ENCODE measurements around the gene ALKBH1.
"Not testable (repeated sequence)": the region's sequence is repeated elsewhere in the genome, so short reads cannot be mapped to it uniquely, and the experiment has no call there.

ALKBH1 gene

GRCh38 chr14:77707724-77708408 is at the start of gene ALKBH1, which contains the start of gene SLIRP:
Gene ALKBH1, minus strand, starts transcription at chr14:77708023. Its CDS starts 19 bp downstream, at chr14:77708004.
Gene SLIRP, plus strand, starts transcription at chr14:77708103. Its CDS starts 9 bp downstream, at chr14:77708112.
- Histone ChIP-seq H3K4me1 (peaks cover 12% of the 10 kb centered on the region), H3K9me3 (no peaks in the 10 kb centered on the region), H3K4me3 (peak within 1 kb of the TSS; percentile 98), H3K36me3 (replicated peaks) (peaks cover 45% of the 10 kb centered on the region), H3K27me3 (ENCODE audit: low read depth) (no peaks in the 10 kb centered on the region)
- in situ Hi-C loops (cut with MboI; ENCODE audit: low sequenced_read_pairs): no loop called here
- DNase-seq (ENCODE audit: low spot score in 2 of 2): peak; percentile 89

GRCh38 chr14:77752799-77753516 is 45.1 kb upstream of the ALKBH1 start:
- DNase-seq (ENCODE audit: low spot score in 2 of 2): no peak
- Histone ChIP-seq H3K27me3 (ENCODE audit: low read depth) (no peaks in the 10 kb centered on the region), H3K4me1 (no peaks in the 10 kb centered on the region), H3K36me3 (replicated peaks) (peaks cover 62% of the 10 kb centered on the region), H3K4me3 (no peak overlapping the region), H3K9me3 (no peaks in the 10 kb centered on the region)
- in situ Hi-C loops (cut with MboI; ENCODE audit: low sequenced_read_pairs): no loop called here

- no peak for DNase-seq (ENCODE audit: low spot score in 2 of 2)
- Histone ChIP-seq H3K27me3 (ENCODE audit: low read depth) (no peaks in the 10 kb centered on the region), H3K4me3 (no peak overlapping the region), H3K9me3 (no peaks in the 10 kb centered on the region), H3K4me1 (no peaks in the 10 kb centered on the region), H3K36me3 (replicated peaks) (peaks cover 62% of the 10 kb centered on the region)
- in situ Hi-C loops (cut with MboI; ENCODE audit: low sequenced_read_pairs): no loop called here
These were observed 44.4 kb upstream of the ALKBH1 start for GRCh38 chr14:77752266-77752665.

GRCh38 chr14:77747425-77747824 is 39.6 kb upstream of the ALKBH1 start:
- in situ Hi-C loops (cut with MboI; ENCODE audit: low sequenced_read_pairs); DNase-seq (ENCODE audit: low spot score in 2 of 2): not testable (repeated sequence)
- H3K36me3 ChIP-seq (replicated peaks): peaks cover 63% of the 10 kb centered on the region

GRCh38 chr14:77746064-77746702 is 38.4 kb upstream of the ALKBH1 start:
- Histone ChIP-seq H3K36me3 (replicated peaks) (peaks cover 61% of the 10 kb centered on the region), H3K9me3 (no peaks in the 10 kb centered on the region), H3K4me3 (no peak overlapping the region), H3K4me1 (no peaks in the 10 kb centered on the region), H3K27me3 (ENCODE audit: low read depth) (no peaks in the 10 kb centered on the region)
- in situ Hi-C loops (cut with MboI; ENCODE audit: low sequenced_read_pairs): no loop called here
- DNase-seq (ENCODE audit: low spot score in 2 of 2): no peak

More at GRCh38 chr14:77747425-77747824, 39.6 kb upstream of the ALKBH1 start:
- H3K27me3 ChIP-seq (ENCODE audit: low read depth); H3K4me3 ChIP-seq; H3K9me3 ChIP-seq; H3K4me1 ChIP-seq: not testable (repeated sequence)

- no peaks in the 10 kb centered on the region for H3K9me3 ChIP-seq
- H3K36me3 ChIP-seq (replicated peaks): peaks cover 61% of the 10 kb centered on the region
- in situ Hi-C loops (cut with MboI; ENCODE audit: low sequenced_read_pairs): no loop called here
- no peak overlapping the region for H3K4me3 ChIP-seq
- H3K27me3 ChIP-seq (ENCODE audit: low read depth): no peaks in the 10 kb centered on the region
- no peaks in the 10 kb centered on the region for H3K4me1 ChIP-seq
- no peak for DNase-seq (ENCODE audit: low spot score in 2 of 2)
These were observed 33.6 kb upstream of the ALKBH1 start for GRCh38 chr14:77741438-77741837.

GRCh38 chr14:77738559-77739250 is 30.9 kb upstream of the ALKBH1 start:
- peaks cover 69% of the 10 kb centered on the region for H3K36me3 ChIP-seq (replicated peaks)
- H3K4me1 ChIP-seq: no peaks in the 10 kb centered on the region
- DNase-seq (ENCODE audit: low spot score in 2 of 2): no peak
- H3K9me3 ChIP-seq: no peaks in the 10 kb centered on the region
- no peaks in the 10 kb centered on the region for H3K27me3 ChIP-seq (ENCODE audit: low read depth)
- in situ Hi-C loops (cut with MboI; ENCODE audit: low sequenced_read_pairs): no loop called here
- H3K4me3 ChIP-seq: no peak overlapping the region

- Histone ChIP-seq H3K4me1 (no peaks in the 10 kb centered on the region), H3K9me3 (no peaks in the 10 kb centered on the region), H3K36me3 (replicated peaks) (peaks cover 93% of the 10 kb centered on the region), H3K4me3 (no peak overlapping the region), H3K27me3 (ENCODE audit: low read depth) (no peaks in the 10 kb centered on the region)
- DNase-seq (ENCODE audit: low spot score in 2 of 2): no peak
- in situ Hi-C loops (cut with MboI; ENCODE audit: low sequenced_read_pairs): no loop called here
These were observed 23.2 kb upstream of the ALKBH1 start for GRCh38 chr14:77730976-77731497.

- H3K36me3 ChIP-seq (replicated peaks): peaks cover 89% of the 10 kb centered on the region
- no peaks in the 10 kb centered on the region for H3K27me3 ChIP-seq (ENCODE audit: low read depth)
- no peak for DNase-seq (ENCODE audit: low spot score in 2 of 2)
- H3K9me3 ChIP-seq: no peaks in the 10 kb centered on the region
- no peaks in the 10 kb centered on the region for H3K4me1 ChIP-seq
- no peak overlapping the region for H3K4me3 ChIP-seq
- in situ Hi-C loops (cut with MboI; ENCODE audit: low sequenced_read_pairs): no loop called here
These were observed 14.5 kb upstream of the ALKBH1 start for GRCh38 chr14:77722301-77722700.

GRCh38 chr14:77721437-77721836 is 13.6 kb upstream of the ALKBH1 start:
- Histone ChIP-seq H3K36me3 (replicated peaks) (peaks cover 91% of the 10 kb centered on the region), H3K4me3 (no peak overlapping the region), H3K9me3 (no peaks in the 10 kb centered on the region), H3K4me1 (no peaks in the 10 kb centered on the region), H3K27me3 (ENCODE audit: low read depth) (no peaks in the 10 kb centered on the region)
- in situ Hi-C loops (cut with MboI; ENCODE audit: low sequenced_read_pairs): no loop called here
- no peak for DNase-seq (ENCODE audit: low spot score in 2 of 2)

- no peak for DNase-seq (ENCODE audit: low spot score in 2 of 2)
- peaks cover 93% of the 10 kb centered on the region for H3K36me3 ChIP-seq (replicated peaks)
- H3K9me3 ChIP-seq: no peaks in the 10 kb centered on the region
- H3K27me3 ChIP-seq (ENCODE audit: low read depth): no peaks in the 10 kb centered on the region
- no peak overlapping the region for H3K4me3 ChIP-seq
- no peaks in the 10 kb centered on the region; the same call in none of the 2 replicates for H3K4me1 ChIP-seq
- in situ Hi-C loops (cut with MboI; ENCODE audit: low sequenced_read_pairs): no loop called here
These were observed 9.9 kb upstream of the ALKBH1 start for GRCh38 chr14:77717608-77718305.

- H3K9me3 ChIP-seq: no peaks in the 10 kb centered on the region
- no peak overlapping the region for H3K4me3 ChIP-seq
- in situ Hi-C loops (cut with MboI; ENCODE audit: low sequenced_read_pairs): no loop called here
- no peak for DNase-seq (ENCODE audit: low spot score in 2 of 2)
- peaks cover 90% of the 10 kb centered on the region for H3K36me3 ChIP-seq (replicated peaks)
- H3K4me1 ChIP-seq: no peaks in the 10 kb centered on the region; the same call in none of the 2 replicates
- H3K27me3 ChIP-seq (ENCODE audit: low read depth): no peaks in the 10 kb centered on the region
These were observed 7.1 kb upstream of the ALKBH1 start for GRCh38 chr14:77714926-77715325.

- in situ Hi-C loops (cut with MboI; ENCODE audit: low sequenced_read_pairs): no loop called here
- peaks cover 12% of the 10 kb centered on the region for H3K4me1 ChIP-seq
- no peak for DNase-seq (ENCODE audit: low spot score in 2 of 2)
- H3K36me3 ChIP-seq (replicated peaks): peaks cover 52% of the 10 kb centered on the region
- no peak overlapping the region for H3K4me3 ChIP-seq
- no peaks in the 10 kb centered on the region for H3K9me3 ChIP-seq
- H3K27me3 ChIP-seq (ENCODE audit: low read depth): no peaks in the 10 kb centered on the region
These were observed 2.5 kb upstream of the ALKBH1 start for GRCh38 chr14:77710364-77710763.
